HepG2 (cell line): ENCODE data around the gene BTAF1. TPM values are rescaled to one million over a fixed set of nuclear protein-coding genes. Genes with fewer than 3 reads are reported as not detected.

Experiments
- ATAC-seq: fragments of 200-7000 bp; cut with Tn5 transposase; 3 replicates; pipeline ENCODE4 v1.9.1; 2020; ENCODE audit warnings: mild to moderate bottlenecking, moderate library complexity
- BruUV-seq: library from RNA; stranded (reverse); fragments of 400-500 nt; replicated peaks from 2 replicates; lab custom pipeline; 2021; lab: Mats Ljungman, UMichigan
- CTCF ChIA-PET: fragments of 300-600 bp; formaldehyde crosslinking; extraction: SDS; loops from one replicate; lab custom pipeline; 2021; ENCODE audit warnings: low total read pairs, inconsistent platforms, low intra/inter-chr PET ratio; lab: Yijun Ruan, JAX
- POLR2A ChIA-PET: fragments of 350-600 bp; sonication (Branson Sonifier 250); formaldehyde crosslinking; loops from one replicate; lab custom pipeline; 2020; ENCODE audit warnings: antibody characterized with exemption, inconsistent platforms; lab: Yijun Ruan, JAX
- DNase-seq: peaks from one replicate; pipeline ENCODE4 v3.0.0-alpha.2; 2015; ENCODE audit warnings: low spot score
- FAIRE-seq: peaks from 3 replicates; lab custom pipeline; 2011; peaks lifted over from hg19 to GRCh38; lab: Jason Lieb, UNC
- H2AFZ ChIP-seq: one replicate; pipeline ENCODE4 v1.6.1; 2011; ENCODE audit warnings: low read length, inconsistent platforms
- H3K27ac ChIP-seq: fragments of 300-600 bp; 3 replicates; pipeline ENCODE4 v1.8.0; 2011; ENCODE audit warnings: mixed run types, mild to moderate bottlenecking, mixed read lengths, low read length, inconsistent platforms; ENCODE audit not compliant: insufficient read depth; ENCODE audit errors: extremely low read length
- H3K27me3 ChIP-seq, 2 experiments: fragments of 200-600 bp in 1 of 2; 2 replicates in 1 of 2; 3 replicates in 1 of 2; pipeline versions ENCODE4 v1.6.0 to v1.8.0; 2011; ENCODE audit warnings: low read length in 2 of 2, mild to moderate bottlenecking in 2 of 2, moderate library complexity in 2 of 2, inconsistent platforms in 1 of 2; ENCODE audit not compliant: insufficient read depth in 2 of 2, control insufficient read depth in 1 of 2
- H3K36me3 ChIP-seq, 2 experiments: fragments of 200-600 bp in 1 of 2; replicated peaks in 1 of 2; 2 replicates in 1 of 2; 3 replicates in 1 of 2; pipeline versions ENCODE4 v1.5.1 to v1.8.0; 2011; ENCODE audit warnings: low read length in 2 of 2, inconsistent platforms in 1 of 2; ENCODE audit not compliant: insufficient read depth in 2 of 2, control insufficient read depth in 1 of 2
- H3K4me1 ChIP-seq: 2 replicates; pipeline ENCODE4 v1.5.1; 2012; ENCODE audit warnings: low read length, inconsistent platforms; ENCODE audit not compliant: insufficient read depth
- H3K4me2 ChIP-seq: 2 replicates; pipeline ENCODE4 v1.6.0; 2011; ENCODE audit warnings: low read depth, low read length, inconsistent platforms
- H3K4me3 ChIP-seq, 3 experiments: fragments of 200-600 bp in 1 of 3; sonication (generic), shearing (Covaris generic) in 1 of 3; replicated peaks in 1 of 3; 2 replicates each; pipeline ENCODE4 v1.5.1; 2011 to 2016; ENCODE audit warnings: low read length in 3 of 3, inconsistent platforms in 2 of 3, low read depth in 2 of 3, mild to moderate bottlenecking in 2 of 3, control low read depth in 1 of 3, mixed read lengths in 1 of 3; ENCODE audit not compliant: insufficient read depth in 1 of 3
- H3K79me2 ChIP-seq: one replicate; pipeline ENCODE4 v1.6.1; 2011; ENCODE audit warnings: low read length, inconsistent platforms; ENCODE audit not compliant: insufficient read depth
- H3K9ac ChIP-seq: 2 replicates; pipeline ENCODE4 v1.6.0; 2011; ENCODE audit warnings: mild to moderate bottlenecking, low read depth, low read length, inconsistent platforms; ENCODE audit not compliant: insufficient read depth
- H3K9me3 ChIP-seq: 2 replicates; pipeline ENCODE4 v1.5.1; 2012; ENCODE audit warnings: mild to moderate bottlenecking, low read length
- H4K20me1 ChIP-seq: 2 replicates; pipeline ENCODE4 v1.6.0; 2011; ENCODE audit warnings: inconsistent platforms, mild to moderate bottlenecking, low read length, moderate library complexity; ENCODE audit not compliant: insufficient read depth
- IKZF1 ChIP-seq: fragments of 450-650 bp; IDR thresholded peaks from 2 replicates; pipeline ENCODE4 v1.7.1; 2016
- KDM2A ChIP-seq: sonication (generic); formaldehyde crosslinking; IDR thresholded peaks from 2 replicates; pipeline ENCODE4 v1.4.0; 2020; ENCODE audit warnings: low read depth, missing genetic modification reagents, borderline replicate concordance
- MTF1 ChIP-seq: sonication (generic); formaldehyde crosslinking; IDR thresholded peaks from 2 replicates; pipeline ENCODE4 v1.5.0; 2020; ENCODE audit warnings: missing genetic modification reagents
- PAX8 ChIP-seq: sonication (generic); formaldehyde crosslinking; IDR thresholded peaks from 2 replicates; pipeline ENCODE4 v1.8.0; 2022; ENCODE audit warnings: mild to moderate bottlenecking, missing genetic modification reagents, borderline replicate concordance
- PCBP1 ChIP-seq: fragments of 200-400 bp; formaldehyde crosslinking; IDR thresholded peaks from 2 replicates; pipeline ENCODE4 v1.6.1; 2017; ENCODE audit warnings: mild to moderate bottlenecking, low read depth, low read length, borderline replicate concordance
- PITX1 ChIP-seq: sonication (generic); formaldehyde crosslinking; IDR thresholded peaks from 2 replicates; pipeline ENCODE4 v1.5.1; 2020; ENCODE audit warnings: mild to moderate bottlenecking, missing genetic modification reagents
- RBFOX2 ChIP-seq: fragments of 200-400 bp; formaldehyde crosslinking; IDR thresholded peaks from 2 replicates; pipeline ENCODE4 v1.6.1; 2017; ENCODE audit warnings: low read depth, mild to moderate bottlenecking, low read length
- SP140L ChIP-seq: sonication (generic); formaldehyde crosslinking; IDR thresholded peaks from 2 replicates; pipeline ENCODE4 v1.4.0; 2020; ENCODE audit warnings: missing genetic modification reagents, borderline replicate concordance
- SRY ChIP-seq: sonication (generic); formaldehyde crosslinking; IDR thresholded peaks from 2 replicates; pipeline ENCODE4 v1.8.0; 2022; ENCODE audit warnings: mild to moderate bottlenecking, missing genetic modification reagents
- ZFP62 ChIP-seq: sonication (generic); formaldehyde crosslinking; IDR thresholded peaks from 2 replicates; pipeline ENCODE4 v1.4.0; 2020; ENCODE audit warnings: missing genetic modification reagents
- ZFX ChIP-seq: sonication (generic); formaldehyde crosslinking; IDR thresholded peaks from 2 replicates; pipeline ENCODE4 v1.4.0; 2020; ENCODE audit warnings: mild to moderate bottlenecking, low read depth, missing genetic modification reagents, moderate library complexity
- ZNF234 ChIP-seq: sonication (generic); formaldehyde crosslinking; conservative IDR thresholded peaks from 2 replicates; pipeline ENCODE4 v1.5.1; 2020; ENCODE audit warnings: mild to moderate bottlenecking, missing genetic modification reagents
- ZNF800 ChIP-seq: sonication (generic); formaldehyde crosslinking; IDR thresholded peaks from 2 replicates; pipeline ENCODE4 v1.4.0; 2020; ENCODE audit warnings: missing genetic modification reagents
- WGBS: methylation state at CpG from one replicate; pipeline ENCODE4 v1.1.6; 2017; ENCODE audit warnings: low lambda C conversion rate; 5-methylcytosine and 5-hydroxymethylcytosine counted together
- in situ Hi-C: cut with HindIII; loops from 2 replicates; pipeline ENCODE4 v1.10.0; 2017; ENCODE audit warnings: low pct_unique_long_range_greater_than_20kb; ENCODE audit not compliant: extremely low pct_ligation_motif_present
- intact Hi-C: fragments of 100-400 bp; cut with micrococcal nuclease; formaldehyde crosslinking; loops from one replicate; pipeline ENCODE4 v1.10.0; 2022; ENCODE audit not compliant: unreplicated experiment
- polyA plus RNA-seq, 8 experiments: library from polyadenylated mRNA; depleted of rRNA in 3 of 8; stranded (reverse) in 7 of 8; unstranded in 1 of 8; fragments of >200 nt; fragmentation: Illumina TruSeq in 4 of 8; extraction: Trizol in 4 of 8; gene quantifications; 2 replicates each; pipeline versions ENCODE4 v1.2.1 to v1.2.3, GENCODE V29; 2011 to 2016; ENCODE audit warnings: low read depth in 4 of 8, missing spikeins in 1 of 8, mixed read lengths in 1 of 8; ENCODE audit not compliant: insufficient read depth in 1 of 8
- total RNA-seq, 5 experiments: library from RNA; depleted of rRNA; stranded (reverse); fragments of >200 nt; fragmentation: Illumina TruSeq; extraction: Trizol; gene quantifications; 2 replicates each; pipeline ENCODE4 v1.2.3, GENCODE V29; 2016; ENCODE audit warnings: low read depth in 1 of 5

BTAF1 gene
- total and polyA plus RNA-seq, 2 of the 13 experiments (the other 11 are each of a cell fraction or from before 2014, with no cell fraction given): 38.6 to 54.1 TPM

- Histone ChIP-seq H3K36me3 (peaks cover 12 to 43% of the 10 kb centered on the region in 2 experiments), H3K27ac (no peak overlapping the region), H4K20me1 (no peaks in the 10 kb centered on the region), H3K79me2 (no peaks in the 10 kb centered on the region), H3K4me3 (no peak overlapping the region), H3K27me3 (no peaks in the 10 kb centered on the region), H2AFZ (no peak overlapping the region), H3K9ac (no peak overlapping the region), H3K4me1 (no peaks in the 10 kb centered on the region), H3K4me2 (no peak overlapping the region), H3K9me3 (no peaks in the 10 kb centered on the region)
- ChIA-PET POLR2A (interaction anchor here (0.6 kb wide), 1 partner anchor 15 kb away, joined by 3 read pairs; no protein-coding TSS in a partner anchor), CTCF (no interaction called here)
- no TSS peak for BruUV-seq
- no peak for DNase-seq
- in situ Hi-C loops (no loop called here), intact Hi-C loops (no loop called here)
- no peak for FAIRE-seq
- ATAC-seq: no peak
- 88% methylated on average over 1 of the region's 1 CpG for WGBS
- TF ChIP-seq RBFOX2: no peak
- TF ChIP-seq KDM2A: no peak
- no peak for TF ChIP-seq ZNF800 (CRISPR knock-in tag)
- TF ChIP-seq PITX1 (CRISPR knock-in tag): no peak
- TF ChIP-seq MTF1: no peak
- no peak for TF ChIP-seq SRY
- no peak for TF ChIP-seq PAX8
- no peak for TF ChIP-seq IKZF1
- no peak for TF ChIP-seq ZFP62
Observed at GRCh38 chr10:91978585-91978984, 55.0 kb downstream of the BTAF1 start.

DNA sequence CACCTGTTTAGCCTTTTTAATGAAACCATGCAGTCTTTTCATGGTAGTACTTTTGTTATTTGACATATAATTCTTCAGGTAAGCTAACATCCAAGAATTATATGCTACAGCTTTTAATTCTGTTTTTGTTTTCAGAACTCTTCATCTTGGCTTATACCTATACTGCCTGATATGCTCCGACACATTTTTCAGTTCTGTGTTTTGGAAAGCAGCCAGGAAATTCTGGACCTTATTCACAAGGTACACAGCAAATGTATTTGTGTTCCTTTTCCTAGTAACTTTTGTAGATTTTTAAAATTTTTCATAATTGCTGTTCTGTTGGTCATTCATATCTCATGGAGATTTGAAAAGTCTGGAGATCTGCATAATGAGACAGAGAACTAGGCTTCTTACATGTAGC, 56.7 kb downstream of the BTAF1 start:
- CTCF ChIA-PET: no interaction called here
- DNase-seq (no peak), ATAC-seq (no peak), FAIRE-seq (no peak)
- Histone ChIP-seq H2AFZ (no peak overlapping the region), H3K4me3 (no peak overlapping the region), H3K4me1 (no peaks in the 10 kb centered on the region), H3K27me3 (no peaks in the 10 kb centered on the region), H3K27ac (no peak overlapping the region), H3K9ac (no peak overlapping the region), H3K9me3 (no peaks in the 10 kb centered on the region), H3K36me3 (peaks cover 12 to 46% of the 10 kb centered on the region in 2 experiments), H4K20me1 (no peaks in the 10 kb centered on the region), H3K79me2 (no peaks in the 10 kb centered on the region), H3K4me2 (no peak overlapping the region)
- intact Hi-C loops (no loop called here), in situ Hi-C loops (no loop called here)
- WGBS: 100% methylated on average over 1 of the region's 1 CpG
- POLR2A ChIA-PET: no interaction called here
- no TSS peak for BruUV-seq
- TF ChIP-seq ZNF234 (no peak), SP140L (CRISPR knock-in tag) (no peak), ZFX (CRISPR knock-in tag) (no peak), PCBP1 (no peak)
